Spleen (tissue), 11 donors: ENCODE measurements around the gene ABCA12. TPM values are rescaled to one million over a fixed set of nuclear protein-coding genes. Genes with fewer than 3 reads are reported as not detected.

Experiments
- DNase-seq: peaks from one replicate; pipeline ENCODE4 v3.0.0-alpha.2; 2020
- H3K27ac ChIP-seq, 8 donors: fragments of 200-600 bp; sonication (generic) in 7 of 8; 1 replicate in 4 of 8; 2 replicates in 4 of 8; pipeline versions ENCODE4 v1.5.0 to v1.8.0; 2016 to 2021; ENCODE audit warnings: inconsistent platforms in 4 of 8, mild to moderate bottlenecking in 4 of 8, moderate library complexity in 1 of 8
- H3K27me3 ChIP-seq, 7 donors: fragments of 200-600 bp; sonication (generic) in 6 of 7; replicated peaks in 1 of 7; 1 replicate in 4 of 7; 2 replicates in 3 of 7; pipeline versions ENCODE4 v1.5.0 to v1.8.0; 2016 to 2021; ENCODE audit warnings: inconsistent platforms in 3 of 7, mild to moderate bottlenecking in 1 of 7
- H3K36me3 ChIP-seq, 6 donors: fragments of 200-600 bp; sonication (generic) in 5 of 6; 1 replicate in 4 of 6; 2 replicates in 2 of 6; pipeline versions ENCODE4 v1.5.0 to v1.8.0; 2016 to 2021; ENCODE audit warnings: inconsistent platforms in 2 of 6
- H3K4me1 ChIP-seq, 6 donors: fragments of 200-600 bp; sonication (generic) in 5 of 6; 1 replicate in 3 of 6; 2 replicates in 3 of 6; pipeline versions ENCODE4 v1.5.0 to v1.8.0; 2016 to 2021; ENCODE audit warnings: inconsistent platforms in 3 of 6
- H3K4me3 ChIP-seq, 8 donors: fragments of 200-600 bp; sonication (generic) in 7 of 8; 1 replicate in 4 of 8; 2 replicates in 4 of 8; pipeline versions ENCODE4 v1.5.0 to v1.8.0; 2016 to 2021; ENCODE audit warnings: inconsistent platforms in 4 of 8, mild to moderate bottlenecking in 4 of 8, moderate library complexity in 2 of 8
- H3K9me3 ChIP-seq, 8 donors: fragments of 200-600 bp; sonication (generic) in 7 of 8; 1 replicate in 4 of 8; 2 replicates in 4 of 8; pipeline versions ENCODE4 v1.5.0 to v1.8.0; 2016 to 2021; ENCODE audit warnings: inconsistent platforms in 4 of 8
- POLR2A ChIP-seq, 3 donors: fragments of 450-650 bp; IDR thresholded peaks; one replicate each; pipeline ENCODE4 v1.5.1; 2017; ENCODE audit warnings: antibody characterized with exemption in 3 of 3, mild to moderate bottlenecking in 1 of 3
- POLR2AphosphoS5 ChIP-seq, 3 donors: sonication (generic); formaldehyde crosslinking; IDR thresholded peaks; one replicate each; pipeline ENCODE4 v1.5.1; 2017; ENCODE audit warnings: antibody characterized with exemption in 3 of 3
- WGBS, 5 donors: extraction: QIAGEN DNeasy Blood & Tissue Kit in 3 of 5; methylation state at CpG; one replicate each; pipeline versions ENCODE4 v1.1.5 to v1.1.7; 2013 to 2018; 5-methylcytosine and 5-hydroxymethylcytosine counted together
- intact Hi-C: fragments of 100-400 bp; cut with DNase I; formaldehyde crosslinking; loops from one replicate; pipeline ENCODE4 v1.15.0; 2023; ENCODE audit warnings: low total_unique reads
- polyA plus RNA-seq, 3 donors: library from polyadenylated mRNA; stranded (reverse); fragments of 200-250 nt; gene quantifications; one replicate each; pipeline ENCODE4 v1.2.1, GENCODE V29; 2013
- total RNA-seq, 7 donors: library from RNA; depleted of rRNA in 3 of 7; stranded (reverse); fragments of >200 nt in 3 of 7; fragmentation: NEBNext Ultra II Directional in 4 of 7; extraction: Animal tissue kit (Norgen Biotek cat#: 25700) in 4 of 7; gene quantifications; one replicate each; pipeline versions ENCODE4 v1.1.0 to v1.2.1, GENCODE V29; 2016 to 2021
- TF ChIP-seq, protein P1 (sequence below), 11 experiments: fragments of 200-600 bp in 7 of 11; fragments of 450-650 bp in 4 of 11; sonication (generic) in 4 of 11; IDR thresholded peaks in 8 of 11; conservative IDR thresholded peaks in 3 of 11; 1 replicate in 7 of 11; 2 replicates in 4 of 11; pipeline versions ENCODE4 v1.4.0 to v1.8.0; 2016 to 2021; ENCODE audit warnings: antibody characterized with exemption in 11 of 11, inconsistent platforms in 4 of 11, mild to moderate bottlenecking in 1 of 11
- donor health status: healthy with polysubstance abuse.
- donor health status: DM: no; HTN: no; CAD: no; lungs with moderate emphysema.
- donor health status: DM: no; HTN: no; CAD: no.
- donor health status: Bipolar disorder and iron deficiency.
- donor health status: healthy.
- donor health status: DM: no; HTN: no; CAD: no.
- donor health status: DM: yes; HTN: yes; CAD: no.

ABCA12 gene
- total and polyA plus RNA-seq, 10 donors: not detected

DNA sequence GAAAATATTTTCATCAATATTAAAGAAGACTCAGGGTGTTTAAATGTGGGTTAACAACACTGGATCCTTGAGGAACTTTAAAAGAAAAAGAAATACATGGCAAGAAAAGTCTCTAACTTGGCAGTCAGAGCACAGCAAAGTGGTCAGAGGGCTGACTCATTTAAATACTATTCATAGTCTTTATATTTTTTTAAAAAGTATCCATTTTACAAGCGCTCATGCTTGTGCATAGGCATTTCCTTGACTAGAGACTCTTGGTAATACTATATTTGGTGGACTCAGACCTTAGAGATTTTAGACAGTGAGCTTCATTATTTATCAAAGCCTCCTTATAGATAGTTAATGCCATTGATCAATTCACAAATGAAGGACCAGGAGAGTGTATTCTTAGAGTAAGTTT lies 110.2 kb downstream of the ABCA12 start:
- Histone ChIP-seq H3K27me3 (no peaks in the 10 kb centered on the region), H3K9me3 (no peaks in the 10 kb centered on the region), H3K4me3 (no peak overlapping the region), H3K27ac (no peak overlapping the region), H3K4me1 (no peaks in the 10 kb centered on the region), H3K36me3 (no peaks in the 10 kb centered on the region)
- no peak for TF ChIP-seq POLR2AphosphoS5 (IDR thresholded peaks at IDR 0.05)
- TF ChIP-seq, protein P1, sequence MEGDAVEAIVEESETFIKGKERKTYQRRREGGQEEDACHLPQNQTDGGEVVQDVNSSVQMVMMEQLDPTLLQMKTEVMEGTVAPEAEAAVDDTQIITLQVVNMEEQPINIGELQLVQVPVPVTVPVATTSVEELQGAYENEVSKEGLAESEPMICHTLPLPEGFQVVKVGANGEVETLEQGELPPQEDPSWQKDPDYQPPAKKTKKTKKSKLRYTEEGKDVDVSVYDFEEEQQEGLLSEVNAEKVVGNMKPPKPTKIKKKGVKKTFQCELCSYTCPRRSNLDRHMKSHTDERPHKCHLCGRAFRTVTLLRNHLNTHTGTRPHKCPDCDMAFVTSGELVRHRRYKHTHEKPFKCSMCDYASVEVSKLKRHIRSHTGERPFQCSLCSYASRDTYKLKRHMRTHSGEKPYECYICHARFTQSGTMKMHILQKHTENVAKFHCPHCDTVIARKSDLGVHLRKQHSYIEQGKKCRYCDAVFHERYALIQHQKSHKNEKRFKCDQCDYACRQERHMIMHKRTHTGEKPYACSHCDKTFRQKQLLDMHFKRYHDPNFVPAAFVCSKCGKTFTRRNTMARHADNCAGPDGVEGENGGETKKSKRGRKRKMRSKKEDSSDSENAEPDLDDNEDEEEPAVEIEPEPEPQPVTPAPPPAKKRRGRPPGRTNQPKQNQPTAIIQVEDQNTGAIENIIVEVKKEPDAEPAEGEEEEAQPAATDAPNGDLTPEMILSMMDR (IDR thresholded peaks at IDR 0.05 in 8 of 11, conservative IDR thresholded peaks at IDR 0.05 in 3 of 11): no peak
- TF ChIP-seq POLR2A (IDR thresholded peaks at IDR 0.05): no peak
- intact Hi-C loops: no loop called here
- WGBS, 5 donors: 69 to 91% (median 86%) methylated on average over 1 of the region's 1 CpG
- DNase-seq: no peak

DNA sequence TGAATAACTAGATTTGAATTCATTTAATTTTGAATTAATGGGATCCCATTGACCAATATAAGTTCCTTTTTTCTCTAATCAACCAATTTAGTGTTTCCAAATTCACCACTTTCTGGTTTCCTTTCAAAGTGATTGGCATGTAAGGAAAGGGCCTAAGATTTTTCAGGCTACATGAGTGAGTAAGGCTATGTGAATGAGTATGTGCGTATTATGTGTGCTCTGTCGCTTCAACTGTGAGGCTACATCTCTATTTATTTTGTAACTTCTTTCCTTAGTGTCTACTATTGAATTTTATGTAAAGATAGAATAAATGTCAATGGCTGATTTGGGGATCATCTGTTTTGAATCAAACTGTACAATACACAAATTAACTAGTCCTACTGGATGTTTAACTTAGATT lies 110.6 kb downstream of the ABCA12 start:
- no peaks in the 10 kb centered on the region for H3K9me3 ChIP-seq
- no peaks in the 10 kb centered on the region for H3K4me1 ChIP-seq
- intact Hi-C loops: no loop called here
- no peak overlapping the region for H3K4me3 ChIP-seq
- no peak overlapping the region for H3K27ac ChIP-seq
- TF ChIP-seq, protein P1 (IDR thresholded peaks at IDR 0.05 in 8 of 11, conservative IDR thresholded peaks at IDR 0.05 in 3 of 11): no peak
- TF ChIP-seq POLR2A (IDR thresholded peaks at IDR 0.05) (no peak), POLR2AphosphoS5 (IDR thresholded peaks at IDR 0.05) (no peak)
- no peaks in the 10 kb centered on the region for H3K36me3 ChIP-seq
- H3K27me3 ChIP-seq: no peaks in the 10 kb centered on the region
- WGBS, 5 donors: 41 to 48% (median 45%) methylated on average over 2 of the region's 2 CpGs
- DNase-seq: no peak

DNA sequence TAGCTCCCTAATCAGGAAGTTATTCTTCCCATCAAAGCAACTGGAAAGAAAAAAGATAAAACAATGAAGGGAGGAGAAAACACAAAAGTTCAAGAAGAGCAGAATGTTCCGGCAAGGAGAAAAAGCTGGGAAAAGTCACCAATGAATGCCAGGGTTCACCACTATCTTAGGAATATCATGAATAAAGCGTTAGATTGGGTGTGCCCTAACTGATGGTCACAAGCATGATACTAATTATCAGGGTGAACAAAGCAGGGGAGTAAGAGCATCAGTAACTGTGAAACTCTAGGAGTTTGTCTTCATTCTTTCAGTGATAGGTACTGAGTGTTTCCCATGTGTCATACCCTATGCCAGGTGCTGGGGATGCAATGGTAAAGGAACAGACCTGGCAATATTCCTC lies 115.5 kb downstream of the ABCA12 start:
- TF ChIP-seq POLR2AphosphoS5 (IDR thresholded peaks at IDR 0.05): no peak
- TF ChIP-seq POLR2A (IDR thresholded peaks at IDR 0.05): no peak
- TF ChIP-seq, protein P1 (IDR thresholded peaks at IDR 0.05 in 8 of 11, conservative IDR thresholded peaks at IDR 0.05 in 3 of 11): no peak
- Histone ChIP-seq H3K4me3 (no peak overlapping the region), H3K9me3 (no peaks in the 10 kb centered on the region), H3K36me3 (no peaks in the 10 kb centered on the region), H3K4me1 (no peaks in the 10 kb centered on the region), H3K27me3 (no peaks in the 10 kb centered on the region), H3K27ac (no peak overlapping the region)
- no peak for DNase-seq
- intact Hi-C loops: no loop called here
- WGBS, 5 donors: 77 to 93% (median 87%) methylated on average over 2 of the region's 2 CpGs

DNA sequence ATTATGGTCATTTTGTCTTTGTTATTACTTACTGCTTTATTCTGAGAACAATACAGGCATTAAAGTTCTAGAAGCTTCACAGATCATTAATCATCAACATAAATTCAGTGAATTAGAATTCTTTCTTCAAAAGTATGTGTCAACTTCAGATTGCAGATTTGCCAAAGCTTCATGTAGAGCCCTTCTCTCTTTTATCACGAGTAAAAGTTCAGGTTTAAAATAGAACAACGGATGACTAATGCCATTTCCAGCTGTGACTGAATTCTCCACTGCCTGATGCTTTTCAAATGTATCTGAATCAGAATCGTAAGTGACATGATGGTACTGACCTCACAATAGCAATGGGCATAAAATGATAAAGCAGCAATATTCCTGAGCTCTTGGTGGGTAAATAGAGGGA lies 116.0 kb downstream of the ABCA12 start:
- no peaks in the 10 kb centered on the region for H3K36me3 ChIP-seq
- no peak for DNase-seq
- H3K9me3 ChIP-seq: no peaks in the 10 kb centered on the region
- WGBS, 5 donors: 32 to 57% (median 44%) methylated on average over 3 of the region's 3 CpGs
- TF ChIP-seq POLR2AphosphoS5 (IDR thresholded peaks at IDR 0.05): no peak
- no peak for TF ChIP-seq POLR2A (IDR thresholded peaks at IDR 0.05)
- TF ChIP-seq, protein P1 (IDR thresholded peaks at IDR 0.05 in 8 of 11, conservative IDR thresholded peaks at IDR 0.05 in 3 of 11): no peak
- no peak overlapping the region for H3K4me3 ChIP-seq
- intact Hi-C loops: no loop called here
- no peak overlapping the region for H3K27ac ChIP-seq
- no peaks in the 10 kb centered on the region for H3K4me1 ChIP-seq
- no peaks in the 10 kb centered on the region for H3K27me3 ChIP-seq
